IMR-90 (cell line): ENCODE results near the gene CDK6.

Experiments used
- BHLHE40 ChIP-seq: fragments of 150-350 bp; IDR thresholded peaks from 2 replicates; pipeline ENCODE4 v1.6.1; 2016; ENCODE audit warnings: mild to moderate bottlenecking, low read depth, low read length
- CTCF ChIP-seq: conservative IDR thresholded peaks from 2 replicates; pipeline ENCODE4 v1.5.1; 2012; ENCODE audit warnings: mild to moderate bottlenecking, low read depth, low read length, improper control_type of control experiment
- MXI1 ChIP-seq: IDR thresholded peaks from 2 replicates; pipeline ENCODE4 v1.6.1; 2012; ENCODE audit warnings: low read depth, mild to moderate bottlenecking, low read length, moderate library complexity, borderline replicate concordance
- NFE2L2 ChIP-seq: fragments of 150-350 bp; IDR thresholded peaks from 2 replicates; pipeline ENCODE4 v1.6.1; 2016; ENCODE audit warnings: low read depth, mild to moderate bottlenecking, low read length
- POLR2A ChIP-seq: IDR thresholded peaks from 2 replicates; pipeline ENCODE4 v1.6.1; 2012; ENCODE audit warnings: mild to moderate bottlenecking, low read depth, low read length
- RAD21 ChIP-seq: IDR thresholded peaks from 2 replicates; pipeline ENCODE4 v1.6.1; 2012; ENCODE audit warnings: low read length, improper control_type of control experiment
- RFX5 ChIP-seq: IDR thresholded peaks from 2 replicates; pipeline ENCODE4 v1.8.0; 2012; ENCODE audit warnings: low read depth, mild to moderate bottlenecking, low read length, moderate library complexity

GRCh38 chr7:92614660-92615174, 221.7 kb downstream of the CDK6 start:
- no peak for TF ChIP-seq POLR2A
- no peak for TF ChIP-seq RAD21
- no peak for TF ChIP-seq CTCF
- no peak for TF ChIP-seq NFE2L2
- TF ChIP-seq BHLHE40 = no peak
- TF ChIP-seq RFX5 = no peak
- TF ChIP-seq MXI1 = no peak
